Stomach (tissue), 4 donors: ENCODE data around the gene PPP3CA.

Experiments
- CTCF ChIP-seq, 7 experiments: fragments of 450-650 bp in 4 of 7; fragments of 200-600 bp in 3 of 7; sonication (generic) in 3 of 7; IDR thresholded peaks; one replicate each; pipeline ENCODE4 v1.5.1; 2016 to 2019; ENCODE audit warnings: antibody characterized with exemption in 7 of 7, control low read depth in 2 of 7, mild to moderate bottlenecking in 1 of 7
- POLR2A ChIP-seq, 4 donors: fragments of 450-650 bp; IDR thresholded peaks; one replicate each; pipeline ENCODE4 v1.6.1; 2016; ENCODE audit warnings: antibody characterized with exemption in 4 of 4, control low read depth in 2 of 4, mild to moderate bottlenecking in 1 of 4, moderate library complexity in 1 of 4
- POLR2AphosphoS5 ChIP-seq, 3 donors: sonication (generic); formaldehyde crosslinking; IDR thresholded peaks; one replicate each; pipeline ENCODE4 v1.6.1; 2016; ENCODE audit warnings: antibody characterized with exemption in 3 of 3

- no peak for TF ChIP-seq CTCF (IDR thresholded peaks at IDR 0.05)
- TF ChIP-seq POLR2AphosphoS5 (IDR thresholded peaks at IDR 0.05) = no peak
- no peak for TF ChIP-seq POLR2A (IDR thresholded peaks at IDR 0.05)
Measured at GRCh38 chr4:101307899-101308298, 39.4 kb downstream of the PPP3CA start.
